HCT116 (cell line): ENCODE results near the gene CASKIN2.

Source experiments
- CTCF ChIP-seq, 3 experiments: fragments of 200-600 bp in 1 of 3; sonication (generic) in 1 of 3; IDR thresholded peaks in 2 of 3; conservative IDR thresholded peaks in 1 of 3; 2 replicates each; pipeline ENCODE4 v1.5.1; 2012 to 2017; ENCODE audit warnings: low read depth in 2 of 3, low read length in 2 of 3, antibody characterized with exemption in 1 of 3, borderline replicate concordance in 1 of 3, control low read depth in 1 of 3, mild to moderate bottlenecking in 1 of 3, mixed read lengths in 1 of 3, mixed run types in 1 of 3, moderate library complexity in 1 of 3; ENCODE audit not compliant: insufficient read depth in 1 of 3
- ELF1 ChIP-seq: IDR thresholded peaks from 2 replicates; pipeline ENCODE4 v1.6.1; 2012; ENCODE audit warnings: low read depth, borderline replicate concordance
- EZH2 ChIP-seq: fragments of 200-600 bp; sonication (generic); IDR thresholded peaks from 2 replicates; pipeline ENCODE4 v1.6.1; 2017; ENCODE audit warnings: antibody characterized with exemption, mixed run types
- EZH2phosphoT487 ChIP-seq: fragments of 200-600 bp; IDR thresholded peaks from 2 replicates; pipeline ENCODE4 v1.6.1; 2018; ENCODE audit warnings: antibody characterized with exemption, borderline replicate concordance
- JUND ChIP-seq: IDR thresholded peaks from 2 replicates; pipeline ENCODE4 v1.6.1; 2012
- POLR2AphosphoS5 ChIP-seq: IDR thresholded peaks from 2 replicates; pipeline ENCODE4 v1.6.1; 2011; ENCODE audit warnings: mild to moderate bottlenecking, low read depth, low read length, moderate library complexity
- RAD21 ChIP-seq: IDR thresholded peaks from 2 replicates; pipeline ENCODE4 v1.6.1; 2012; ENCODE audit warnings: low read depth, mild to moderate bottlenecking
- SRF ChIP-seq: IDR thresholded peaks from 2 replicates; pipeline ENCODE4 v1.6.1; 2012; ENCODE audit warnings: low read depth
- TCF7L2 ChIP-seq: IDR thresholded peaks from 2 replicates; pipeline ENCODE4 v1.7.0; 2011; ENCODE audit warnings: borderline replicate concordance, inconsistent platforms; ENCODE audit not compliant: insufficient read depth, insufficient read length; ENCODE audit errors: extremely low read depth
- YY1 ChIP-seq: IDR thresholded peaks from 2 replicates; pipeline ENCODE4 v1.6.1; 2011; ENCODE audit warnings: low read length, low read depth, moderate library complexity, mild to moderate bottlenecking; ENCODE audit not compliant: insufficient replicate concordance; ENCODE audit errors: extremely low read depth
- TF ChIP-seq, protein P1 (sequence below): IDR thresholded peaks from 2 replicates; pipeline ENCODE4 v1.6.1; 2012; ENCODE audit warnings: low read depth
- TF ChIP-seq, protein P2 (sequence below): IDR thresholded peaks from 2 replicates; pipeline ENCODE4 v1.6.1; 2012

DNA sequence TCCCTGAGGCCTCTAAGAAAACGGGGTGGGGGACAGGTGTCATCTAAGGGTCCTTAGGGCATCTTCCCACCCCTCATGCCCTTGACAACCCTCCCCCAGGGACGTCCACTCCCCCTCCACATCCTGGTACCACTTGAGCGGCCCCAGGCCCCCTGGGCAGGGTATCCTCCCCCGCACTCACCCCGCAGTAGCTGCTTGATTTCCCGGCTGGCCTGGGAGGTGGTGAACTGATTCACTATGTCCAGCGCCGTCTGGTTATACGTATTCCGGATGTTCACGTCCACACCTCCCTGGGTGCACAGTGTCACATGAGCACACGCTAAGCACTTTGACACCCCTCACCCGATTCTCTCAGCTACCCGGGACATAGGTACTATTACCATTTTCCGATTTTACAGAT, 9.7 kb downstream of the CASKIN2 start:
- TF ChIP-seq TCF7L2 (no peak), CTCF (IDR thresholded peaks at IDR 0.05 in 2 of 3, conservative IDR thresholded peaks at IDR 0.05 in 1 of 3; ENCODE audit: borderline replicate concordance in 1 of 3, insufficient read depth in 1 of 3, low read depth in 2 of 3, low read length in 2 of 3) (no peak), EZH2 (no peak), EZH2phosphoT487 (no peak), ELF1 (no peak), JUND (no peak), YY1 (no peak), RAD21 (no peak), SRF (no peak), POLR2AphosphoS5 (no peak)
- TF ChIP-seq, protein P1, sequence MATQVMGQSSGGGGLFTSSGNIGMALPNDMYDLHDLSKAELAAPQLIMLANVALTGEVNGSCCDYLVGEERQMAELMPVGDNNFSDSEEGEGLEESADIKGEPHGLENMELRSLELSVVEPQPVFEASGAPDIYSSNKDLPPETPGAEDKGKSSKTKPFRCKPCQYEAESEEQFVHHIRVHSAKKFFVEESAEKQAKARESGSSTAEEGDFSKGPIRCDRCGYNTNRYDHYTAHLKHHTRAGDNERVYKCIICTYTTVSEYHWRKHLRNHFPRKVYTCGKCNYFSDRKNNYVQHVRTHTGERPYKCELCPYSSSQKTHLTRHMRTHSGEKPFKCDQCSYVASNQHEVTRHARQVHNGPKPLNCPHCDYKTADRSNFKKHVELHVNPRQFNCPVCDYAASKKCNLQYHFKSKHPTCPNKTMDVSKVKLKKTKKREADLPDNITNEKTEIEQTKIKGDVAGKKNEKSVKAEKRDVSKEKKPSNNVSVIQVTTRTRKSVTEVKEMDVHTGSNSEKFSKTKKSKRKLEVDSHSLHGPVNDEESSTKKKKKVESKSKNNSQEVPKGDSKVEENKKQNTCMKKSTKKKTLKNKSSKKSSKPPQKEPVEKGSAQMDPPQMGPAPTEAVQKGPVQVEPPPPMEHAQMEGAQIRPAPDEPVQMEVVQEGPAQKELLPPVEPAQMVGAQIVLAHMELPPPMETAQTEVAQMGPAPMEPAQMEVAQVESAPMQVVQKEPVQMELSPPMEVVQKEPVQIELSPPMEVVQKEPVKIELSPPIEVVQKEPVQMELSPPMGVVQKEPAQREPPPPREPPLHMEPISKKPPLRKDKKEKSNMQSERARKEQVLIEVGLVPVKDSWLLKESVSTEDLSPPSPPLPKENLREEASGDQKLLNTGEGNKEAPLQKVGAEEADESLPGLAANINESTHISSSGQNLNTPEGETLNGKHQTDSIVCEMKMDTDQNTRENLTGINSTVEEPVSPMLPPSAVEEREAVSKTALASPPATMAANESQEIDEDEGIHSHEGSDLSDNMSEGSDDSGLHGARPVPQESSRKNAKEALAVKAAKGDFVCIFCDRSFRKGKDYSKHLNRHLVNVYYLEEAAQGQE = no peak
- TF ChIP-seq, protein P2, sequence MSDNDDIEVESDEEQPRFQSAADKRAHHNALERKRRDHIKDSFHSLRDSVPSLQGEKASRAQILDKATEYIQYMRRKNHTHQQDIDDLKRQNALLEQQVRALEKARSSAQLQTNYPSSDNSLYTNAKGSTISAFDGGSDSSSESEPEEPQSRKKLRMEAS = no peak
